Left renal cortex interstitium (tissue), 4 donors: Measurements from ENCODE around the gene SCGB1A1. TPM values are rescaled to one million over a fixed set of nuclear protein-coding genes. Genes with fewer than 3 reads are reported as not detected.

ENCODE experiments used
- DNase-seq, 4 donors: peaks; one replicate each; pipeline ENCODE4 v3.0.0-alpha.2; 2013; ENCODE audit warnings: low read depth in 4 of 4, low spot score in 2 of 4, missing footprints in 1 of 4
- polyA plus RNA-seq, 4 donors: library from polyadenylated mRNA; unstranded; fragments of 120-200 nt; gene quantifications; one replicate each; pipeline ENCODE4 v1.2.1, GENCODE V29; 2013; ENCODE audit not compliant: insufficient read length in 4 of 4

SCGB1A1 gene
- polyA plus RNA-seq, 4 donors = not detected

DNA sequence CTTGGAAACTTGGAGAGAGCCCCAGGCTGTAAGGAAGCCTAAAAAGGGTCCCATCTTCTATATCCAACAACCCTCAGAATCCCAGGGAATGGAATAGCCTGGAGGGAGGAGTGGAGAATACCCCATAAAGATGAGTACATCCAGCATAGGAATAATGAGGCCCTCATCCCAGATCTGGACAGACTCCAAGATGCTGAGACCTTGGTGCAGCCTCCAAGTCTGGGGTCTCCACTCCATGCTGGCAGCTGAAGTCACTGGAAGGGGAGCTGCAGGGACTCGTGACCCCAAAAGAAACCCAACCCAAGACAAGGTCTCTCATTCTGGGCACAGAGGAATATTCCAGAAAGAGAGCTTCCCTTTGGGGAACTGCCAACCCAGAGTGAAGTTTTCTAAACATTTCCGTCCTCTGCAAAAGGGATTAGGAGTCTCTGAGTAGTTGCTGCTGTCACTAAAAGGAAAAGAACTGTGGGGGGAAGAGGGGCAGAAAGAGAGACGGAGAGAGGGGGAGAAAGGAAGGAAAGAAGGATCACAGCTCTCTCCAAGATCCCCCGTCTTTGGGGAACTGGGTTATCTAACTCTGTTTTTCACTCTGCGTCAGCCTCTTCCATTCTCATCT is 589 bp downstream of the SCGB1A1 start:
- no peak for DNase-seq

- no peak for DNase-seq
Observed at GRCh38 chr11:62419943-62420342, 1.1 kb downstream of the SCGB1A1 start.

DNA sequence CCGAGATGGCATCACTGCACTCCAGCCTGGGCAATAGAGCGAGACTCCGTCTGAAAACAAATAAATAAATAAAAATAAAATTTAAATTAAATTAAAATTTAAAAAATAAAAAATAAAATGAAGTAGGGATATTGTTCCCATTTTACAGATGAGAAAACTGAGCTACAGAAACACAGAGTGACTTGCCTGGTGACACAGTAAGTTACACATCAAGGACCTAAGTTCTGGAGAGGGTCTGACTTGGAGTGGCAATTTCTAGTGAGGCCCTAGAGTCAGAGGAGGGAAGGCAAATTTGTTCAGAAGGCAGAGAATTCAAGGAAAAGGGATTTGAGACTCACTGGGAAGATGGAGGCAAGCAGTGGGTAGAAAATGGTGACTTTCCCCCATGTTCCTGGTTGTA is 2.0 kb downstream of the SCGB1A1 start:
- DNase-seq = no peak

GRCh38 chr11:62421996-62422395 is 3.2 kb downstream of the SCGB1A1 start:
- no peak for DNase-seq

- no peak for DNase-seq
Observed at GRCh38 chr11:62423012-62423411, 4.2 kb downstream of the SCGB1A1 start.

DNA sequence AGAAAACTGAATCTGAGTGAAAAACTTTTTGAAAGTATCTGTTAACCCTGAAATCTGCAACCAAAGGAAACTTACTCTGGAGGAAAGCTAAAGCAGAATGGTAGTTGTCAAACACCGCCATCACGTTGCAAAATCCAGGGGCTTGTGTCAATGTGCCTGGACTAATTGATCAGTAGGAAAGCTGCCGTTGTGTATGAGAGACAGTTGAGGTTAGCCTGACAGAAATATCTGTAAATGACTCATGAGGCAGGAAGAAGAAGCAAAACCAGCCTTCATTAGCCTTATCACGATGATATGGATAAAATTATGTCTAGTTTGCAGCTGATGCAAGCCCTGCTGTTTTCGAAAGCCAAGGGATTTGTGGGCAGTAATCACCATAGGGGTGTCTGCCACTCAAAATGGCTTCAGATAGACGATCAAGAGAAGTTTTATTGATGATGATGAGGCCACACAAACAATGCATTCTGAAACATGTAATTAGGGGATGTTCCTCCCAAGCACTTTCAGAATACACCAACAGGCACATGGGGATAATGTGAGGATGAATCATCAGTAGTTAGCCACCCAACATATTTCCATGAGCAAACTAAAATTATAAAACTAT is 8.9 kb downstream of the SCGB1A1 start:
- no peak for DNase-seq

DNA sequence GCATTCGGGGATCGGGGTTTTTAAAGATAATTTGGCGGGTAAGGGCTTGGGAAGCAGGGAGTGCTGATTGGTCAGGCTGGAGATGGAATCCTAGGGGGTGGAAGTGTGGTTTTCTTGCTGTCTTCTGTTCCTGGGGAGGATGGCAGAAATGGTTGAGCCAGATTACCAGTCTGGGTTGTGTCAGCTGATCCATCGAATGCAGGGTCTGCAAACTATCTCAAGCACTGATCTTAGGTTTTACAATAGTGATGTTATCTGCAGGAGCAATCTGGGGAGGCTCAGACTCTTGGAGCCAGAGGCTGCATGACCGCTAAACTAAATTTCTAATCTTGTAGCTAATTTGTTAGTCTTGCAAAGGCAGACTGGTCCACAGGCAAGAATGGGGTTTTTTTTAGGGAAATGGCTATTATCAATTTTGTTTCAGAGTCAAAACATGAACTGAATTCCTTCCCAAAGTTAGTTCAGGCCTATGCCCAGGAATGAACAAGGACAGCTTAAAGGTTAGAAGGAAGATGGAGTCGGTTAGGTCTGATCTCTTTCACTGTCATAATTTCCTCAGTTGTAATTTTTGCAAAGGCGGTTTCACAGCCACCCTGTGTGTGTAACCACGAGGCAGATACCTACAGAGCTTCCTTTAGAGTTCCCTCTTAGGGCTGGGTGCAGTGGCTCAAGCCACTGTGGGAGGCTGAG is 10.2 kb downstream of the SCGB1A1 start:
- DNase-seq = no peak

GRCh38 chr11:62430425-62430824 is 11.6 kb downstream of the SCGB1A1 start:
- no peak for DNase-seq

DNA sequence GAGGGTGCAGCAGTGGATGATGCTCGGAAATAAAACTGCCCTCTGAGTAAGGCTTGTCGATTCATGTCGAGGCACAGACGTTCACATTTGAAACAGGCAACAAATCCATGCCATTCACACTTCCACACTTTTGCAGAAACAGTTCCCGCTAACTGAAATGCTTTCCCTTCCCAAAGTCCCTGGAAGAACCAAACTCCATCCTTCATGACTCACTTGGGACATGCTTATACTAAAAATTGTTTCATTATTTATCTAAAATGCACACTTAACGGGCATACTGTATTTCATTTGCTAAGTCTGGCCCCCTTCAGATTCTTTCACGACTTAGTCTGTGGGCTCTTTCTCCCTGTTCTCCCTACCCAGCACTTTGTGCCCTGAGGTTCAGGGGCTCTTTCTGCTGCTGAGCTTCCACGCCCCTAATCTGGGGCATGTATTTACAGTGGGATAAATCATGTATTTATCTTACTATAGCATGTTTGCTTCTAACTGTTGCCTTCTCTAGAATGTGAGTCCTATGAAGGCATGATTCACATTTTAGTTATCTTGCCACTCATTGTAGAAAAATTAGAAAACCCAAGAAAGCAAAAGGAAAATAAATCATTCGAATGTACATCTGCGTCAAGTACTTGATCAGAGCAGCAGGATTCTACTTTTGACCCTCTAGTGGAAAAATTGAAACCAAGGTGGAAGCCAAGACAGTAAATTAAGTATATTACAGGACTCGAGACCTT is 12.5 kb downstream of the SCGB1A1 start:
- DNase-seq = no peak

GRCh38 chr11:62432695-62433094 is 13.9 kb downstream of the SCGB1A1 start:
- DNase-seq = no peak

GRCh38 chr11:62433141-62433903 is 14.5 kb downstream of the SCGB1A1 start:
- no peak for DNase-seq

DNA sequence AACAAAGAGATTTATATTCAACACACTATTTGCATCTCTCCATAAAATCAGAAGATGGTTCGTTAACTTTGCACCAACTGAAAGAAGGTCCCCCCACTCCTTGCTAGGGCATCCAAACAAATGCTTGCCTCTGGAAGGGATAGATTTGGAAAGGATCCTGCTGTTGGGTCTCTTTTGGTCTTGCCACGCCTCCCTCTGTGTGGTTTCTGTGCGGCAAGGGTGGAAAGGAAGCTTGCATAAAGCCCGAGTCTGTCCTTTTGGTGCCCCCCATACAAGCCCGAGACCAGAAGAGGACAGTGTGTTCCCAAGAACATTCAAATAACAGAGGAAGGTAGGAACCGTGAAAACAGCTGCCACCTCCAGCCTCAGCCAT is 15.1 kb downstream of the SCGB1A1 start:
- DNase-seq = no peak

GRCh38 chr11:62435846-62436660 is 17.2 kb downstream of the SCGB1A1 start:
- no peak for DNase-seq

DNA sequence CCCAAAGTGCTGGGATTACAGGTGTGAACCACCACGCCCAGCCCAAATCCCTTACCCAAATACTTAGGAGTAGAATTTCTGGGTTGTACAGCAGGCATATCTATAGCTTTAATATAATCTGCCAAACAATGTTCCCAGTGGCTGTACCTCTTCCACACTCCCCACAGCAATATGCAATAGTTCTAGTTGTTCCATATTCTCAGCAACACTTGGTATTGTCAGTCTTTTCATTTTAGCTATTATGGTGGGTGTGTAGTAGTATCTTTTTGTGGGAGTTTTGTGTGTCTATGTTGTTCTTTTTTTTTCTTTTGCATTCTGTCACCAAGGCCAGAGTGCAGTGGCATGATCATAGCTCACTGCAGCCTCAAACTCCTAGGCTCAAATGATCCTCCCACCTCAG is 18.8 kb downstream of the SCGB1A1 start:
- DNase-seq = no peak

- no peak for DNase-seq
Observed at GRCh38 chr11:62438641-62439040, 19.8 kb downstream of the SCGB1A1 start.

DNA sequence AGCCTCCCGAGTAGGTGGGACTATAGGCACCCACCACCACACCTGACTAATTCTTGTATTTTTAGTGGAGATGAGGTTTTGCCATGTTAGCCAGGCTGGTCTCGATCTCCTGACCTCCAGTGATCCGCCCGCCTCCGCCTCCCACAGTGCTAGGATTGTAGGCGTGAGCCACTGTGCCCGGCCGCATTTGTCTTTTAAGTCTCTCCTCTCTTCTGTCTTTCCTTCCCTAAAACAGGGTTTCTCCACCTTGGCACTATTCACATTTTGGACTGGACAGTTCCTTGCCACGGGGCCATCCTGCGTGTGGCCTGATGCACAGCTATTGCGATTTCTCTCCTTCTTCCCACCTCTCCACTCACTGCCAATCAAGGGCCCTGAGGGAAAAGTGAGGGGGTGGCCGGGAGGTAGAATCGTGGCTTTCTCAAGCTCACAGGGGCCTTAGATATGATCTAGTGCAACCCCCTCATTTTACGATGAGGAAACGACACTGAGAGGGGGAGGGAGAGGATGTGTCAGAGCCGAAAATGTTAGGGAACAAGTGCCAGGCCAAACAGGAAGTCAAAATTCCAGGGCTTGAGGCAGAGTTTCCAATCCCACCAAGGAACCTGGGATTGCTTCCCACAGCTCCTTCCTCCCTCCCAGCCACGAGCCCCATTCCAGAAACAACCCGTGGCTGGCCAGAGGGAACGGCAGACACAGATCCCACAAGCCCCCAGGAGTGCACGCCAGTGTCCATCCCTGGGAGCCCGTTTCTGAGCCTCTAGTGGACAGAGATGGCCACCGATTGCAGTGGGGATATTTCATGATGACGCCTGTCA is 21.2 kb downstream of the SCGB1A1 start:
- no peak for DNase-seq

DNA sequence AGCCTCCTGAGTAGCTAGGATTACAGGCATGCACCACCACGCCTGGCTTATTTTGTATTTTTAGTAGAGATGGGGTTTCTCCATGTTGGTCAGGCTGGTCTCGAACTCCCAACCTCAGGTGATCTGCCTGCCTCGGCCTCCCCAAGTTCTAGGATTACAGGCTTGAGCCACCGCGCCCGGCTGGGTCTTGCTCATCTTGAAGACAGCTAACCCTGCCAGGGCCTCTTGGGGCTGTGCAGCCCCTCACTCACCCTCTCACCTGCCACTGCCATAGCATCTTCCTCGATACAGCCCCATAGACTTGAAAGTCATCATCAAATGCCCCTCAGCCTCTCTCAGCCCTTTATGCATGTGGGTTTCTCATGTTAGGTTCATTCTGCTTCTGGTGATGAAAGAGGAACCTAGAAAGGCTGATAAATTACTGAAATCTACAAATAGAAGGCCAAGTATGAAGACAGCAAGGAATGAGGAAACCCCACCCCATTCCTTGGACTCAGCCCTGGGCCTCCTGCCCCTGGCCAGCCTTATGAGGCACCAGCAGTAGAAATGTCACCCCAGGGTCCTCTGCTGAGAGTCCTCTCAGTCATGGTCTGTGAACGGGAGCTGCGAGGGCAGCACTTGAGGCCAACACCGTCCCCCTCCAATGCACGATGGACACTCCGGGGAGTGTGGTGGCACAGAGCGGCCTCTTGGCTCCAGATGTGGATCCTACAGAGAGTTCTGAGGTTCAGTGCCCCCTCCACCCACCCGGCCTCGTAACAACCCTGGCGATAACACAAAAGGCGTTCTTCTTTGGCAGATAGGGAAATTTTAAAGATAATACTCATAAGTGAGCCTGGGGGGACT is 24.8 kb downstream of the SCGB1A1 start:
- no peak for DNase-seq

DNA sequence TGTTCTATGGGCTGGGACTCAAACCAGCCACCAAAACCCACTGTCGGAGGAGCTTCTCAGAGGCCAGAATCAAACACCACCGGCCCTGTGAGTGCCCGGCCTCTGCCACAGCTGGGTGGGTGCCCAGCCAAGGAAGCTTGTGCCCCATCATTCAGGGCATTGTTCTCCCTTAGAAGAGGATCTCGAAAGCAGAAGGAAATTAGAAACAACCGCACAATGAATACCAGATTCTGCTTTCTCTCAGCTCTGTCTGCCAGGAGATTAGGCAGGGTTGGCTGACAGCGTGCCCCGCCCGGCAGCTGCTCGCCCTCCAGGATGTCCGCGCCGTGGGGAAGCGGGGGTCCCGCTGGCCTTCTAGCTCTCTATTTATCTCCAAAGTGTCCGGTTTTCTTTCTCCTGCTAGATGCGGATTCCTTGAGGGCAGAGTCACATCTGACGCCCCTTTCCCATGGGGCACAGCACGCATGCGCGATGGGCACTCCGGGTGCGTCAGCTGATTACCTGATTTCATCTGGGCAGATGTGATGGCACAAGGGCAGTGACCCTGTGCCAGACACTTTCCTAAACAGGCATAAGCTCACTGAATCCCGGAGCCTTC is 25.5 kb downstream of the SCGB1A1 start:
- no peak for DNase-seq
